Right renal pelvis (tissue), 4 donors: ENCODE measurements around the gene DNM1. TPM values are rescaled to one million over a fixed set of nuclear protein-coding genes. Genes with fewer than 3 reads are reported as not detected.

ENCODE experiments used
- DNase-seq, 4 donors: peaks; one replicate each; pipeline ENCODE4 v3.0.0-alpha.2; 2013; ENCODE audit warnings: low read depth in 4 of 4, low spot score in 3 of 4, missing footprints in 1 of 4
- polyA plus RNA-seq, 4 donors: library from polyadenylated mRNA; unstranded; fragments of 120-200 nt; gene quantifications; one replicate each; pipeline ENCODE4 v1.2.1, GENCODE V29; 2013; ENCODE audit not compliant: insufficient read length in 4 of 4

Gene DNM1
- polyA plus RNA-seq = 100 to 1,000 TPM in 1 of 4 donors, 10 to 100 TPM in 3; 79.9 to 107 (median 89.6) TPM

- peak in 3 of 4 donors; percentile 53 to 61 (median 55) for DNase-seq
These were observed at the start of gene DNM1 for GRCh38 chr9:128203024-128203706. TSS of gene DNM1 (plus strand) at chr9:128203379. CDS start at chr9:128203471, 92 bp downstream.

- DNase-seq = no peak
These were observed 49.1 kb upstream of the DNM1 start for GRCh38 chr9:128153947-128154695.

DNA sequence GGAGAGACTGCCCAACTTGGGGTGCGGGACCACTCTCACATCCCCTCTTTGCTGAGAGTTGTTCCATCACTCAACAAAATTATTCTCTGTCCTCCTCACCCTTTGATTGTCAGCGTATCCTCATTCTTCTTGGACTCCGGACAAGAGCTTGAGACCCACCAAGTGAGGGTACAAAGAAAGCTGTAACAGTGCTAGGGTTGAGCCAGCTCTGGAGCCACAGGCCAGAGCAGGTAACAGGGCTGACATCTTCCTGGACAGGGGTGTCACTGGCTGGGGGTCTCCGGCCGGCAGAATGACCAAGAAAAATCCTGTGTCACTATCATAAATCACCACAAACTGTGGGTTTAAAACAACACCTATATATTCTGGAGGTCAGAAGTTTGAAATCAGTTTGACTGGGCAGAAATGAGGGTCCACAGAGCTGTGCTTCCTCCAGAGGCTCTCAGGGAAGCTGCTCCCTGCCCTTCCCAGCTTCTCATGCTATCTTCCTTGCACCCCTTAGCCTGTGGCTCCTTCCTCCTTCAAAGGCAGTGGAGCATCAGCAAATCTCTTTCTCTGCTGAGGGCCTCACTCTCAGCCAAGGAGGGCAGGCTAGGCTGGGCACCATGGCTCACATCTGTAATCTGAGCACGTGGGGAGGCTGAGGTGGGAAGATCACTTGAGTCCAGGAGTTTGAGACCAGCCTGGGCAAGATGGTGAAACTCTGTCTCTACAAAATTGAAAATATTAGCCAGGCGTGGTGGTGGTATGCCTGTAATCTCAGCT, 47.3 kb upstream of the DNM1 start:
- no peak for DNase-seq

GRCh38 chr9:128159522-128159783, 43.7 kb upstream of the DNM1 start:
- DNase-seq = no peak

DNA sequence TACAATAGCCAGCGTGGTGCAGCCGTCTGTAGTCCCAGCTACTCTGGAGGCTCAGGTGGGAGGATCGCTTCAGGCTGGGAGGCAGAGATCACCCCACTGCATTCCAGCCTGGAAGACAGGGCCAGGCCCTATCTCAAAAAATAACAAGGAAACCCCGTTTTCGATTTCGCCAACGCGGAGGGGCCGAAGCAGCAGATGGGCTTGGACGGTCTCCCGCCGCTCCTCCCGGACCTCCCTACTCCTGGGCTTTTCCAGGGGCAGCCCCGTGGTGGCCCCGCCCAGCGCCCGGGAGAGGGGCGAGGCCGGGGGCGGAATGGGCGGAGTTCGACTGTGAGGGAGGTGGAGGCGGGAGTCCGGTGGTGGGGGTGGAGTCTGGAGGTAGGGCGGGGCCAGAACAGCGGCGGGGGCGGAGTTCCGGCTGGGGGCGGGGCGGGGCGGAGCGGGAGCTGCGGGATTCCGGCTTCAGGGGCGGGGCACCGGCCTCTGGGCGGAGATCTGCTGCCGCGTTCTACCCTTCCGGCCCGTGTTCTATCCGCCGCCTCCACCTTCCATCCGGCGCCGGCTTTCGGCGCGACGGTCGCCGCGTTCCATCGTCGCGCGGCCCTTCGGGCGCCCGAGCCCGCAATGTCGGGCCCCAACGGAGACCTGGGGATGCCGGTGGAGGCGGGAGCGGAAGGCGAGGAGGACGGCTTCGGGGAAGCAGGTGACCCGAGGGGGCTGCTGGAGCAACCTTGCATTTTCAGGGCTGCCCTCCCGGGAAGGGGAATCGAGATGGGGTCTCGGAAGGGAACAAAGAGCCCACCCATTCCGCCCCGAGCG, 43.2 kb upstream of the DNM1 start, which contains the start of gene BBLN:
BBLN (plus strand) TSS at position 482 of the 819 bp plus-strand sequence; CDS start at position 625, 143 bp downstream.
- DNase-seq = peak; percentile 83 to 89 (median 88)

DNA sequence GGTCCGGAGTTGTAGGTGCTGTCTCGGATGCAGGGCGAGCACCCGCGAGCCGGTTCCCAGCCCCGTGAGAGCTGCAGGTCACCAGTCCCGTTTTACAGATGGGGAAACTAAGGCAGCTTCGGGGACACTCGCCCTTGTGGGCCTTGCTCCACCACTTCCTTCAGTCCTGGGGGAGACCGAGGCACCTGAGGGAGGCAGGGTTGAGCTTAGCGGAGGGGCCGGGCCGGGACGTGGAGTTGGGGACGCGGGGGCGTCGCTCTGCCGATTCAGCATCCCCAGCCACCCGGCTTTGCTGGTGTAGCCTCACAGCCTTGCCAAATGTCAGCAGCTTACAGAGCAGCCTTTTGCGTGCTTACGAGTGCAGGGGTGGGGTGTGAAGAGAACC, 42.6 kb upstream of the DNM1 start:
- DNase-seq = no peak

- no peak for DNase-seq
These were observed 41.8 kb upstream of the DNM1 start for GRCh38 chr9:128161215-128161902.

GRCh38 chr9:128162215-128163026, 40.8 kb upstream of the DNM1 start:
- DNase-seq = no peak

DNA sequence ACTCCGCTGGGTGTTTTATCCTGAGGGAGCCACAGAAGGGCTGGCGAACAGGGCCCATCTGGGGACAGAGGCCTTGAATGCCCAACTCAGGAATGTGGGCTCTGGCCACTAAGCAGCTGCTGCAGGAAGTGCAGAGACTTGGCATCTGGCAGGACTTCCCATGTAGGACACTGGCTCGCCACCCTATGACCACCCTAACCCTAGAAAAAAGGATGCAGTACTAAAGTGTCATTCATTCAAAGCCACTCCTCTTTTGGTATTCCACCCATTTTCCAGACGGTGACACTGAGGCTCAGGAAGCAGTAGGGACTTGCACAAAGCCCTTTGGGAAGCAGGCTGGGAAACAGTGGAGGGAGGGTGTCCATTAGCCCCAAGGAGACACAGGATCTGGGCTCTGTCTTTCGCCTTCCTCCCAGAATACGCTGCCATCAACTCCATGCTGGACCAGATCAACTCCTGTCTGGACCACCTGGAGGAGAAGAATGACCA, 40.1 kb upstream of the DNM1 start:
- DNase-seq = no peak

DNA sequence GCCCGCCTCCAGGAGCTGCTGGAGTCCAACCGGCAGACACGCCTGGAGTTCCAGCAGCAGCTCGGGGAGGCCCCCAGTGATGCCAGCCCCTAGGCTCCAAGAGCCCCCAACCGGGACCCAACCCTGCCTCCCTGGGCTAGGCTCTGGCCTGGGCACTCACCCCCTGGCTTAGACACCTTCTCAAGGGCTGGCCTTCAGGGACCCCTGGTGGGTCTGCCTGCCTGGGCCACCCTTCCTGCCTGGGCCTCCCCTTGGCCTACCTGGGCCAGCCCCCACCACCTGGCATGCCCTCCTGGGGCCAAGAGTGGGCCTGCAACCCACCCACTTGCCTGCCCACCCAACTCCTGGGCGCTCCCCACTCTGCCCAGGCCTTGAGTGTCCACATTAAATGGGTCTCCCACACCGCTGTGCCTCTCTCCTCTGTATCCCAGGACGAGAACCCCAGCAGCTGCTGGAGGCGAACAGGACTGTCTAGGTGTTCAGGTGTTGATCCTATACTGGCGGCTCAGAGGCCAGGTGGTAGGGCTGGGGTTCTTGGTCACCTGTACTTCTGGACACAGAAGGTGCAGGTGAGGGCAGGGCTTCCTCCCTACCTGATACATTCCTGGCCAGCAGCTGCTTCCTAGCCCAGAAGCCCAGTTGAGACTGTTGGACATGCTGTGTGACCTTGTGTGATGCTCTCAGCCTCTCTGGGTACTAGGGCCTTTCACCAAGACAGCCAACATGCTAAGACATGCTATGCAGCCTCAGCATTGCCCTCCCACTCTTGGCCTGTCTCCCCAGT, 39.5 kb upstream of the DNM1 start:
- no peak for DNase-seq

GRCh38 chr9:128164307-128164885, 38.8 kb upstream of the DNM1 start:
- DNase-seq = no peak

- DNase-seq = no peak
These were observed 37.0 kb upstream of the DNM1 start for GRCh38 chr9:128166169-128166568.

- DNase-seq = no peak
These were observed 36.0 kb upstream of the DNM1 start for GRCh38 chr9:128167209-128167608.

DNA sequence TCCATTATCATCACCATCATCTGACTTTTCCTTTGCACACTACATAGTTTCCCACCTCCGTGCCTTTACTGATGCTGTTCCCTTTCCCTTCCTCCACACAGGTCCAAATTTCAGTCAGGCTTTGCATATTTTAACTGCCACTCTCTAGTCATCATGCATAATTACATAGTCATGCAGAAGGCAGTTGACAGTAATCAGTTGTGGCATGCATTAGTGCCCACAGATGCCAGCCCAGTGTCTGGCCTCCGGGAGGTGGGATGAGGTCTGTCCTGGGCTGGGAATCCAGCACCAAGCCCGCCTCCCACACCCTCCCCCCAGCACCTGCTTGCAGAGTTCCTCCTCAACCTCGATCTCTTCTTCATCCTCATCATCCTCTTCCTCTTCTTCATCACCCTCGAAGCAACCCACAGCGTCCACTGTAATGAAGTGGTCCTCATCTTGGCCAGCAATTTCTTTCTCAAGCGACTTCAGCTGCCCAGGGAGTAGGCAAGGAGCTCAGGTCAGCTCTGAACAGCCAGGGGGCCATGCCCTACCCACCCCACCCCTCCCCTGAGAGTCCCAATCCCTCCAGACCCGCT, 34.4 kb upstream of the DNM1 start:
- DNase-seq = no peak

DNA sequence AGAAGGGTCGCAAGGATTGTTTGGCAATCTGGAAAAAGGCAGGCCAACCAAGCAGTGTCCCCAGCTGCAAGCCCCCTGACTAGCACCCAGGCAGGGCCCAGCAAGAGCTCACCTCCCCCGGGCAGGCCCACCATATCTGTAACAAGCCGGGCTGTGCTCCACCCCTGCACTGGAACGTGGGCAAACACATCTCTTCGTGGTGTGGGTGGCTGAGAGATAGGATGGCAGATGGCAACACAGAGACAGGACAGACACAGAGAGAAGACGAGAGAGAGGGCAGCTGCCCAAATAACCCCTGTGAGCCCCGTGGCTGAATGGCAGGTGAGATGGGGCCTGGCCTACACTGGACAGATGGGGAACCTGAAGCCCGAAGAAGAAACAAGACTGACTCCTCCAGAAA, 33.7 kb upstream of the DNM1 start:
- no peak for DNase-seq

- DNase-seq = no peak
These were observed 33.3 kb upstream of the DNM1 start for GRCh38 chr9:128169925-128170324.

GRCh38 chr9:128174062-128174461, 29.1 kb upstream of the DNM1 start:
- DNase-seq = no peak
